Esophagus (tissue), 2 donors: ENCODE results near the gene WDFY3. TPM values are rescaled to one million over a fixed set of nuclear protein-coding genes. Genes with fewer than 3 reads are reported as not detected.

Source experiments
- H3K27ac ChIP-seq, 2 donors: one replicate each; pipeline ENCODE4 v1.5.1; 2013; ENCODE audit warnings: low read depth in 2 of 2, mild to moderate bottlenecking in 2 of 2, inconsistent platforms in 1 of 2, low read length in 1 of 2, moderate library complexity in 1 of 2
- H3K27me3 ChIP-seq, 2 donors: one replicate each; pipeline ENCODE4 v1.6.1; 2013; ENCODE audit warnings: low read length in 2 of 2, control low read depth in 1 of 2, mild to moderate bottlenecking in 1 of 2; ENCODE audit not compliant: insufficient read depth in 2 of 2, control insufficient read depth in 1 of 2
- H3K36me3 ChIP-seq, 2 donors: one replicate each; pipeline ENCODE4 v1.6.1; 2013; ENCODE audit warnings: low read length in 1 of 2; ENCODE audit not compliant: control insufficient read depth in 2 of 2, insufficient read depth in 2 of 2
- H3K4me1 ChIP-seq, 2 donors: one replicate each; pipeline ENCODE4 v1.6.1; 2013; ENCODE audit warnings: low read length in 1 of 2; ENCODE audit not compliant: control insufficient read depth in 2 of 2, insufficient read depth in 2 of 2
- H3K4me3 ChIP-seq, 2 donors: one replicate each; pipeline ENCODE4 v1.5.1; 2013; ENCODE audit warnings: low read length in 2 of 2, mild to moderate bottlenecking in 2 of 2, low read depth in 1 of 2, moderate library complexity in 1 of 2
- H3K9me3 ChIP-seq, 2 donors: one replicate each; pipeline ENCODE4 v1.6.1; 2013; ENCODE audit warnings: mild to moderate bottlenecking in 2 of 2, low read depth in 1 of 2, low read length in 1 of 2, moderate library complexity in 1 of 2; ENCODE audit not compliant: control insufficient read depth in 2 of 2, insufficient read depth in 1 of 2
- WGBS, 2 donors: extraction: QIAGEN DNeasy Blood & Tissue Kit; methylation state at CpG; one replicate each; pipeline ENCODE4 v1.1.7; 2013; 5-methylcytosine and 5-hydroxymethylcytosine counted together
- polyA plus RNA-seq, 2 donors: library from polyadenylated mRNA; stranded (reverse); fragments of 200-250 nt; gene quantifications; one replicate each; pipeline ENCODE4 v1.2.3, GENCODE V29; 2013
- donor health status: healthy with polysubstance abuse.
- donor health status: Bipolar disorder and iron deficiency.

The WDFY3 gene
- polyA plus RNA-seq, 2 donors = 9.4 to 10.8 TPM

DNA sequence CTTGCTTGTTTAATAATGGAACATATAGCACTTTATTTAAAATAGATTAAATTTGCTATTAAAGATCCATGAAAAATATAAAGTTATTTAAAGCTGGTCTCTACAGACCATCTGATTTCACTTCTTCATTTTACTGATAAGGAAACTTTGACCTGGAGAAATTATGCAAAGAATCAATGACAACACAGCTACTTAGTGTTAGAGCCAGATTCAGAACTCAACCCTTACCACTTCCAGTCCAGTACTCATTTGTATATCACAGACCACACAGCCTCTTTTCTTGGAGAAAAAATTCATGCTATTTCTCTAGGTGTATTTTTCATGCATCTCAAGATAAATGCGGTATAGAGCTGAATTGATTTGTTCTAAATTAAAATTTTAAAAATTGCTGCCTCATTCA is 34.0 kb downstream of the WDFY3 start:
- H3K9me3 ChIP-seq = no peaks in the 10 kb centered on the region
- H3K4me3 ChIP-seq = no peak overlapping the region
- no peak overlapping the region for H3K27ac ChIP-seq
- no peaks in the 10 kb centered on the region for H3K27me3 ChIP-seq
- no peaks in the 10 kb centered on the region for H3K4me1 ChIP-seq
- WGBS, 2 donors = 88 to 95% methylated on average over 1 of the region's 1 CpG
- peaks cover 0 to 2% of the 10 kb centered on the region in 2 donors for H3K36me3 ChIP-seq

DNA sequence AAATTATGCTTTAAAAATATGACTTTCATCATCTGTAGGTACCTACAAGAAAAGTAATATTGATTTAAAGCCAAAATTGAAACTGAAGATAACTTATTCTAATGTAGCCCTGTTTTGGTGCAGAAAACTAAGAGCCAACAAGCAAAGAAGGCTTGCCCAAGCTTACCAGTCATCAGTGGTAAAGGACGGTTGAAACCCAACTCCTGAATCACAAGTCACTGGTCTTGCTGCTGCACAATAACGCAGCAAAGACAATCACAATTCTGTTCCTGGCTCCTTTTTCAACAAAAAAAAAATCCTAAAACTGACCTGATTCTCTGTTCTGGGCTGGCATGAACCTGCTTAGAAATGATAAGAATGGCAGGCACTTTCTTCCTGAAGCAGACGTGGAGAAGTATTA is 34.5 kb downstream of the WDFY3 start:
- H3K9me3 ChIP-seq = no peaks in the 10 kb centered on the region
- no peak overlapping the region for H3K4me3 ChIP-seq
- 74 to 75% methylated on average over 3 of the region's 3 CpGs for WGBS, 2 donors
- peaks cover 0 to 2% of the 10 kb centered on the region in 2 donors for H3K36me3 ChIP-seq
- no peak overlapping the region for H3K27ac ChIP-seq
- H3K4me1 ChIP-seq = no peaks in the 10 kb centered on the region
- no peaks in the 10 kb centered on the region for H3K27me3 ChIP-seq

DNA sequence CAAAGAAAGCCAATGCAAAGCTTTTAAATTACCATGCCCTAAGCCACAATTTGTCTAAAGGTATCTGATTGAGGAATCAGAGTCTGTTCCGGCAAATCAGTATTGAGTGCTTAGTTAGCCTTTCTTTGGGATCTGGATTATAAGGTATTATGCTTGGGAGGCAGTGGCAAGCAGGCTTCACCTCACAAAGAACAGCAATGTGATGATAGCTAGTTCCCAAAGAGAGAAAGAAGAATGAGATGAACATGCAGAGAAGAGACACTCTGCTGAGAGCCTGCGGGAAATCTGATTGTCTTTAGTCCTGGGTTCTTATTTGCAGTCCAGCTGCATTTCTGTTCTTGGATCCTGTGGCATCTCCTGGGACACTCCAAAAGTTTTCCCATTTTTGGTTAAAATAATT is 35.2 kb downstream of the WDFY3 start:
- Histone ChIP-seq H3K27ac (peak overlapping the region in 1 of 2 donors; percentile 13), H3K36me3 (peaks cover 0 to 2% of the 10 kb centered on the region in 2 donors), H3K4me3 (no peak overlapping the region), H3K9me3 (no peaks in the 10 kb centered on the region), H3K4me1 (no peaks in the 10 kb centered on the region), H3K27me3 (no peaks in the 10 kb centered on the region)
- 89 to 93% methylated on average over 2 of the region's 2 CpGs for WGBS, 2 donors

DNA sequence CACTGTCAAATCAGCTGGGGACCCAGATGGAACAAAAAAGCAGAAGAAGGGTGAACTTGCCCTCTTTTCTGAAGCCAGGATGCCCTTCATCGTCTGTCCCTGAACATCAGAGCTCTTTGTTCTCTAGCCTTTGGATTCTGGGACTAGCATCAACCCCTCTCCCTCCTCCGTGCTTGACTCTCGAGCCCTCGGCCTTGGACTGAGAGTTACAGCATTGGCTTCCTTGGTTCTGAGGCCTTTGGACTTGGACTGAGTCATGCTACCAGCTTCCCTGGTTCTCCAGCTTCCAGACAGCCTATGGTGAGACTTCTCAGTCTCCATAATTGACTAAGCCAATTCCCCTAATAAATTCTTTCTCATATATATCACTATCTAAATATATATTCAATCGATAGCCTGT is 38.4 kb downstream of the WDFY3 start:
- 95% methylated on average over 5 of the region's 5 CpGs for WGBS, 2 donors
- Histone ChIP-seq H3K36me3 (peaks cover 0 to 2% of the 10 kb centered on the region in 2 donors), H3K27me3 (no peaks in the 10 kb centered on the region), H3K4me1 (no peaks in the 10 kb centered on the region), H3K27ac (no peak overlapping the region), H3K4me3 (no peak overlapping the region), H3K9me3 (no peaks in the 10 kb centered on the region)

DNA sequence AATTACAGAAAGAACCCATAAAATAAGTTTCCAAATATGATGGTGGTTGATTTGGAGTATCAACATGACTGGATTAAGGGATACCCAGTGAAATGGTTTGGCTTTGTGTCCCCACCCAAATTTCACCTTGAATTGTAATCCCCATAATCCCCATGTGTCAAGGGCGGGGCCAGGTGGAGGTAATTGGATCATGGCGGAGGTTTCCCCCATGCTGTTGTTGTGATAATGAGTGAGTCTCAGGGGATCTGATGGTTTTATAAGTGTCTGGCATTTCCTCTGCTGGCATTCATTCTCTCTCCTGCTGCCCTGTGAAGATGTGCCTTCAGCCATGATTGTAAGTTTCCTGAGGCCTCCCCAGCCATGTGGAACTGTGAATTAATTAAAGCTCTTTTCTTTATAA is 39.1 kb downstream of the WDFY3 start:
- no peak overlapping the region for H3K27ac ChIP-seq
- no peaks in the 10 kb centered on the region for H3K4me1 ChIP-seq
- no peaks in the 10 kb centered on the region for H3K9me3 ChIP-seq
- no peak overlapping the region for H3K4me3 ChIP-seq
- no peaks in the 10 kb centered on the region for H3K27me3 ChIP-seq
- peaks cover 0 to 2% of the 10 kb centered on the region in 2 donors for H3K36me3 ChIP-seq
- WGBS, 2 donors = 74 to 92% methylated on average over 2 of the region's 2 CpGs

DNA sequence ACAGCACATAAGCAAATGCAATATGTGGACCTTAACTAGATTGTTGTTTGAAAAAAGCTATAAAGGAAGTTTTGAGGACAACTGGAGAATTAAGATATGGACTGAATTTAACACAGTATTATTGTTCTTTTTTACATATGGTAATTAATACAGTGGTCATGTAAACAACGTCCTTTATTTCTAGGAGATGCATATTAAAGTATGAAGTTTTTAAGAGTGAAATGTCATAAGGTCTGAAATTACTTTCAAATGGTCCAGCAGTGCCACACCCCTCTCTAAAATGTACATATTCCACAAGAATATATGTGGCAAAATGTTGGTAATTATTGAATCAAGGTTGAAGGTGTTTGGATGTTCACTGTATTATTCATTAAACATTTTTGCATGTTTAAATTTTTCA is 40.9 kb downstream of the WDFY3 start:
- H3K4me1 ChIP-seq = no peaks in the 10 kb centered on the region
- no peak overlapping the region for H3K4me3 ChIP-seq
- no peaks in the 10 kb centered on the region for H3K9me3 ChIP-seq
- peaks cover 0 to 2% of the 10 kb centered on the region in 2 donors for H3K36me3 ChIP-seq
- no peak overlapping the region for H3K27ac ChIP-seq
- 71 to 78% methylated on average over 1 of the region's 1 CpG for WGBS, 2 donors
- H3K27me3 ChIP-seq = no peaks in the 10 kb centered on the region

DNA sequence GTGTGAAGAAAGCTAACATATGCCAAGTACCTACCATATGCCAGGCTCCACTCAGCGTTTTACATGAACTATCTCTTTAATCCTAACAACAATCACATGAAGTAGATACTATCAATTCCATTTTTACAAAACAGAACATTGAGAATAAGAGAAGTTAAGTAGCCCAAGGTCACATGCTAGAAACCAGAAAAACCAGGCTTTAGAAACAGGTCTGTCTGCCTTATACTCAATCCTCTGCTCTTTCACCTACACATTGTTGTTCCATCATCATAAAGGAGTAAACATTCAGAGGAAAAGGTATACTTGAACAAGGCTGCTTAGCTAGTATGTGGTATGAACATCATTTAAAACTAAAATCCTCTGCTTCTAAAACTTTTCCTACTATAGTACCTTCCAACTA is 42.1 kb downstream of the WDFY3 start:
- no peaks in the 10 kb centered on the region for H3K9me3 ChIP-seq
- no peak overlapping the region for H3K27ac ChIP-seq
- H3K4me1 ChIP-seq = no peaks in the 10 kb centered on the region
- no peaks in the 10 kb centered on the region for H3K27me3 ChIP-seq
- WGBS, 2 donors = 49 to 51% methylated on average over 1 of the region's 1 CpG
- no peak overlapping the region for H3K4me3 ChIP-seq
- peaks cover 0 to 2% of the 10 kb centered on the region in 2 donors for H3K36me3 ChIP-seq

DNA sequence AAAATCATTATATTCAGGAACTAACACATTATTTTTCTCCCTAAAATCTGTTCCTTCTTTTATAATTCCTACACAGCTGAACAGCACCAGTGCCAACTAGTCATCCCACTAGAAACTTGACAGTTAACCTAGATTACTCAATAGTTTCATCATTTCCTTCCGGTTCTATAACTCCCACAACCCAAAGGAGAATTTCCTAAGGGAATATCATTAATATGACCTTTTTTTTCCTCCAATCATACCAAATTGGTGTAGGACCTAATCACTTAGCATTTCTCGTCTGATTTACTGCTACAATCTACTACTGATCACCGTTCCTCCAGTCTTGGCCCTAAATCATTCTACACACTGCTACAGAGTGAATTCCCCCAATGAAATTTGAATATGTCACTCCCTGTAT is 45.9 kb downstream of the WDFY3 start:
- Histone ChIP-seq H3K9me3 (no peaks in the 10 kb centered on the region), H3K4me1 (no peaks in the 10 kb centered on the region), H3K36me3 (no peaks in the 10 kb centered on the region), H3K4me3 (no peak overlapping the region), H3K27ac (no peak overlapping the region), H3K27me3 (no peaks in the 10 kb centered on the region)
- 75 to 83% methylated on average over 3 of the region's 3 CpGs for WGBS, 2 donors

DNA sequence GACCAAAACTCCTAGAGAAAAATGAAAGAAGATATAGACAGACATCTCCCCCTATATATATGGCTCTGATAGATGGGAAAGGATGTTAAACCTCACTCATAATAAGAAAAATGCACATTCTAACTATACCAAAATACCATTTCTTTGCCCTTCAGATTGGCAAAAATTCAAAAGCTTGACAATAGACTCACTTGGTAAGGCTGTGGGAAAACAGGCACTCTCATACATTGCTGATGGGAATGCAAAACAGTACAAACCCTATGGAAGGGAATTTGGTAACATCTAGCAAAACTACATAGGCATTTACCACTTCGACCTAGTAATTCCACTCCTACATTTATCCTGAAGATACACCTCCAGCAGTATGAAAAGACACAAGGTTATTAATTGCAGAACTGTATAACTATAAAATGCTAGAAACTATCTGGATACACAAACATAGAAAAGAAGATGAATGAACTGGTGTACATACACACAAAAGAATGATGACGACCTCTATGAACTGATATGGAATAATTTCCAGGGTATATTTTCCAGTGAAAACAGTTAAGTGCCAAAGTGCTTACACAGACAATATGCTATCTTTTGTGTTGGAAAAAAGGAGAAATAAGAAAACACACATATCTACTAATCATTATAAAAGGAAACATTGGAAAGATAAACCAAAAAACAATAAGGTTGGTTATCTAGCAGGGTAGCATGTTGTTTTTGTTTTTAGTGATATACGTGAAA is 48.5 kb downstream of the WDFY3 start:
- H3K27ac ChIP-seq = no peak overlapping the region
- H3K36me3 ChIP-seq = no peaks in the 10 kb centered on the region
- no peaks in the 10 kb centered on the region for H3K27me3 ChIP-seq
- H3K4me3 ChIP-seq = no peak overlapping the region
- H3K4me1 ChIP-seq = no peaks in the 10 kb centered on the region
- 81 to 89% methylated on average over 3 of the region's 3 CpGs for WGBS, 2 donors
- H3K9me3 ChIP-seq = no peaks in the 10 kb centered on the region

DNA sequence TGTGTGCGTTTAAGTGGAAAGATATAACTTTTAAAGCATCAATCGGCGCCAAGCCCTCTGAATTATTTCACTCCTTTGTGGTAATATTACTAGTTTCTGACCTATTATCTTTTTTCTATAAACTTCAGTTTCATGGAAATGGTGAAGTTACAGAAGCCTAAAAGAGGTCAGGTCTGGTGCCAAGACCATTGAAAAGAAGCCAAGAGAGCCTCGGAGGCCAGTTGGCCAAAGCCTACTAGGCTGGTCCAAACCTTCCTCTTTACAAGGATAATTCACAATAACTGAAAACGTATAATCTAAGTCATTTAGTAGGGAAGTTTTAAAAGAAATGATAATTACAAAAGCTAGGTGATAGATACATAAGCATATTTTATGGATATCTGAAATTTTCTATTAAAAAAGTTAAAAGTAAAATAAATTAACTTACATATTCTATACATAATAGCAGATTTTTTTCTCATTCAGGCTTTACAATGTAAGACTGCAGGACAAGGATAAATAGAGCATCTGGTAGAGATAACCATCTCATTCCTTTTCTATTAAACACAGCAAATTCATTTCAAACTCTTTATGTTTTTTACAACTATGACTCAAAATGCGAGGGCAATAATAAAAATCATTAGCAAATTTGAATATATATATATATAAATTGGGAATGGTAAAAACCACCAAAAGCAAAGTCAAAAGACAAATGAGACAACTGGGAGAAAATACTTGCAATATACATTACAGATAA is 49.2 kb downstream of the WDFY3 start:
- no peak overlapping the region for H3K4me3 ChIP-seq
- H3K27me3 ChIP-seq = no peaks in the 10 kb centered on the region
- H3K4me1 ChIP-seq = no peaks in the 10 kb centered on the region
- H3K27ac ChIP-seq = no peak overlapping the region
- H3K36me3 ChIP-seq = no peaks in the 10 kb centered on the region
- WGBS, 2 donors = 81 to 85% methylated on average over 6 of the region's 6 CpGs
- H3K9me3 ChIP-seq = no peaks in the 10 kb centered on the region
